Gastroesophageal sphincter (tissue), 4 donors: Measurements from ENCODE around the gene ZNF326. TPM values are rescaled to one million over a fixed set of nuclear protein-coding genes. Genes with fewer than 3 reads are reported as not detected.

Experiments used
- ATAC-seq: fragments of 150-250 bp; one replicate; pipeline ENCODE4 v1.9.1; 2016; ENCODE audit warnings: mild to moderate bottlenecking, moderate library complexity
- H3K27ac ChIP-seq, 4 donors: fragments of 200-600 bp; sonication (generic) in 3 of 4; 1 replicate in 3 of 4; 2 replicates in 1 of 4; pipeline ENCODE4 v1.5.1; 2016 to 2019
- H3K27me3 ChIP-seq: fragments of 200-600 bp; sonication (generic); one replicate; pipeline ENCODE4 v1.5.1; 2019
- H3K36me3 ChIP-seq, 2 donors: fragments of 200-600 bp; sonication (generic); one replicate each; pipeline ENCODE4 v1.5.1; 2019; ENCODE audit warnings: control low read depth in 1 of 2
- H3K4me1 ChIP-seq, 3 donors: fragments of 200-600 bp; sonication (generic); 1 replicate in 2 of 3; 2 replicates in 1 of 3; pipeline ENCODE4 v1.5.1; 2016 to 2019; ENCODE audit warnings: control low read depth in 2 of 3
- H3K4me3 ChIP-seq, 2 donors: fragments of 200-600 bp; sonication (generic); one replicate each; pipeline ENCODE4 v1.5.1; 2019; ENCODE audit warnings: mild to moderate bottlenecking in 1 of 2, moderate library complexity in 1 of 2
- H3K9me3 ChIP-seq, 3 donors: fragments of 200-600 bp; sonication (generic); one replicate each; pipeline ENCODE4 v1.5.1; 2017 to 2019; ENCODE audit warnings: control low read depth in 2 of 3
- CTCF ChIP-seq, 4 experiments: fragments of 200-600 bp in 2 of 4; fragments of 450-650 bp in 2 of 4; sonication (generic) in 1 of 4; IDR thresholded peaks; one replicate each; pipeline ENCODE4 v1.5.1; 2017 to 2019; ENCODE audit warnings: antibody characterized with exemption in 4 of 4, mild to moderate bottlenecking in 2 of 4, moderate library complexity in 2 of 4
- EP300 ChIP-seq: sonication (generic); formaldehyde crosslinking; IDR thresholded peaks from one replicate; pipeline ENCODE4 v1.6.1; 2017; ENCODE audit warnings: antibody characterized with exemption, mild to moderate bottlenecking
- POLR2A ChIP-seq, 2 donors: fragments of 450-650 bp; IDR thresholded peaks; one replicate each; pipeline ENCODE4 v1.6.1; 2017; ENCODE audit warnings: antibody characterized with exemption in 2 of 2, mild to moderate bottlenecking in 2 of 2, moderate library complexity in 1 of 2
- POLR2AphosphoS5 ChIP-seq: sonication (generic); formaldehyde crosslinking; IDR thresholded peaks from one replicate; pipeline ENCODE4 v1.6.1; 2017; ENCODE audit warnings: antibody characterized with exemption
- WGBS, 2 donors: methylation state at CpG; one replicate each; pipeline ENCODE4 v1.1.5; 2018; ENCODE audit warnings: low coverage in 1 of 2; 5-methylcytosine and 5-hydroxymethylcytosine counted together
- total RNA-seq, 4 donors: library from RNA; depleted of rRNA; stranded (reverse); fragments of >200 nt; gene quantifications; one replicate each; pipeline ENCODE4 v1.1.0, GENCODE V29; 2016

ZNF326 gene
- total RNA-seq, 4 donors from 2014 or later = 8.2 to 22.7 (median 14.1) TPM

- H3K4me3 ChIP-seq = no peak overlapping the region
- no peak overlapping the region for H3K27ac ChIP-seq
- WGBS, 2 donors = 95 to 100% methylated on average over 1 of the region's 1 CpG
- TF ChIP-seq CTCF (IDR thresholded peaks at IDR 0.05) (no peak), EP300 (no peak), POLR2A (IDR thresholded peaks at IDR 0.05) (no peak), POLR2AphosphoS5 (no peak)
- no peaks in the 10 kb centered on the region for H3K27me3 ChIP-seq
- no peaks in the 10 kb centered on the region for H3K36me3 ChIP-seq
- ATAC-seq = no peak
- no peaks in the 10 kb centered on the region for H3K9me3 ChIP-seq
- no peaks in the 10 kb centered on the region for H3K4me1 ChIP-seq
These were observed 40.5 kb upstream of the ZNF326 start for GRCh38 chr1:89954401-89954800.

GRCh38 chr1:89955311-89956205 lies 39.4 kb upstream of the ZNF326 start:
- 96 to 97% methylated on average over 7 of the region's 7 CpGs for WGBS, 2 donors
- H3K9me3 ChIP-seq = no peaks in the 10 kb centered on the region
- H3K4me3 ChIP-seq = no peak overlapping the region
- no peaks in the 10 kb centered on the region for H3K4me1 ChIP-seq
- no peaks in the 10 kb centered on the region for H3K36me3 ChIP-seq
- no peak for ATAC-seq
- TF ChIP-seq CTCF (IDR thresholded peaks at IDR 0.05) = no peak
- TF ChIP-seq EP300 = no peak
- no peak for TF ChIP-seq POLR2AphosphoS5
- TF ChIP-seq POLR2A (IDR thresholded peaks at IDR 0.05) = no peak
- no peak overlapping the region for H3K27ac ChIP-seq
- H3K27me3 ChIP-seq = no peaks in the 10 kb centered on the region

- Histone ChIP-seq H3K4me3 (no peak overlapping the region), H3K4me1 (no peaks in the 10 kb centered on the region), H3K36me3 (no peaks in the 10 kb centered on the region), H3K9me3 (no peaks in the 10 kb centered on the region), H3K27me3 (no peaks in the 10 kb centered on the region), H3K27ac (no peak overlapping the region)
- WGBS, 2 donors = 22 to 100% methylated on average over 1 of the region's 1 CpG
- TF ChIP-seq POLR2A (IDR thresholded peaks at IDR 0.05) (no peak), EP300 (no peak), POLR2AphosphoS5 (no peak), CTCF (IDR thresholded peaks at IDR 0.05) (no peak)
- ATAC-seq = no peak
These were observed 37.8 kb upstream of the ZNF326 start for GRCh38 chr1:89957107-89957506.

GRCh38 chr1:89958851-89959654 lies 35.9 kb upstream of the ZNF326 start:
- Histone ChIP-seq H3K4me1 (no peaks in the 10 kb centered on the region), H3K27ac (no peak overlapping the region), H3K27me3 (no peaks in the 10 kb centered on the region), H3K36me3 (no peaks in the 10 kb centered on the region), H3K9me3 (no peaks in the 10 kb centered on the region), H3K4me3 (no peak overlapping the region)
- TF ChIP-seq CTCF (IDR thresholded peaks at IDR 0.05) (no peak), EP300 (no peak), POLR2A (IDR thresholded peaks at IDR 0.05) (no peak), POLR2AphosphoS5 (no peak)
- 83 to 87% methylated on average over 5 to 7 of the region's 7 CpGs for WGBS, 2 donors
- no peak for ATAC-seq
